Thyroid gland (tissue), 4 donors: ENCODE data around the gene RHEB.

Source experiments
- POLR2A ChIP-seq, 2 donors: fragments of 450-650 bp; IDR thresholded peaks; one replicate each; pipeline ENCODE4 v1.6.1; 2017; ENCODE audit warnings: antibody characterized with exemption in 2 of 2, mild to moderate bottlenecking in 2 of 2, moderate library complexity in 1 of 2
- TF ChIP-seq, protein P1 (sequence below), 6 experiments: fragments of 200-600 bp in 3 of 6; fragments of 450-650 bp in 3 of 6; sonication (generic) in 3 of 6; IDR thresholded peaks; one replicate each; pipeline ENCODE4 v1.5.1; 2016 to 2019; ENCODE audit warnings: antibody characterized with exemption in 6 of 6, mild to moderate bottlenecking in 2 of 6, inconsistent platforms in 1 of 6, moderate library complexity in 1 of 6

DNA sequence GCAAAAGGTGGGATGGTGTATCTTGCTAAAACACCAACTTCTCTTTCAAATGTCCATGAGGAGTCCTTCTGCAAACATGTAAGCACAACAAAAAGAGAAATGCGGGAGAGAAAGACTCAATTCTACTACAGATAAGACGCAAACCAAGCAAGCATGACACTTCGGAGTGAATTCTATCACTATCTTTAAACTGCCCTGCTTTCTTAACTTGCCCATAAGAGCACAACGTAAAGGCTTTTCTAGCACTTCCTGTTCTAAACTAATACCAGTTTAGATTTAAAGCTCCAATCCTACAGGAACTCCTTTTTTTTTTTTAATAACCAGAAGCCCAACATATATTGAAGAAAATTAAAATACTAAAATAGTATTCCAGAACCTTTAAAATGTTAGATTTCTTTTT, 8.4 kb downstream of the RHEB start:
- no peak for TF ChIP-seq POLR2A (IDR thresholded peaks at IDR 0.05)
- TF ChIP-seq, protein P1, sequence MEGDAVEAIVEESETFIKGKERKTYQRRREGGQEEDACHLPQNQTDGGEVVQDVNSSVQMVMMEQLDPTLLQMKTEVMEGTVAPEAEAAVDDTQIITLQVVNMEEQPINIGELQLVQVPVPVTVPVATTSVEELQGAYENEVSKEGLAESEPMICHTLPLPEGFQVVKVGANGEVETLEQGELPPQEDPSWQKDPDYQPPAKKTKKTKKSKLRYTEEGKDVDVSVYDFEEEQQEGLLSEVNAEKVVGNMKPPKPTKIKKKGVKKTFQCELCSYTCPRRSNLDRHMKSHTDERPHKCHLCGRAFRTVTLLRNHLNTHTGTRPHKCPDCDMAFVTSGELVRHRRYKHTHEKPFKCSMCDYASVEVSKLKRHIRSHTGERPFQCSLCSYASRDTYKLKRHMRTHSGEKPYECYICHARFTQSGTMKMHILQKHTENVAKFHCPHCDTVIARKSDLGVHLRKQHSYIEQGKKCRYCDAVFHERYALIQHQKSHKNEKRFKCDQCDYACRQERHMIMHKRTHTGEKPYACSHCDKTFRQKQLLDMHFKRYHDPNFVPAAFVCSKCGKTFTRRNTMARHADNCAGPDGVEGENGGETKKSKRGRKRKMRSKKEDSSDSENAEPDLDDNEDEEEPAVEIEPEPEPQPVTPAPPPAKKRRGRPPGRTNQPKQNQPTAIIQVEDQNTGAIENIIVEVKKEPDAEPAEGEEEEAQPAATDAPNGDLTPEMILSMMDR (IDR thresholded peaks at IDR 0.05), result no peak
